CD4-positive, alpha-beta memory T cell (primary cell): ENCODE results near the gene NAALADL2. TPM values are rescaled to one million over a fixed set of nuclear protein-coding genes. Genes with fewer than 3 reads are reported as not detected.

ENCODE experiments used
- CTCF ChIA-PET: fragments of 350-600 bp; sonication (Branson Sonifier 250); formaldehyde crosslinking; loops from one replicate; lab custom pipeline; 2021; ENCODE audit warnings: inconsistent platforms; ENCODE audit not compliant: partially characterized antibody; lab: Charles Lee
- POLR2A ChIA-PET: fragments of 350-600 bp; sonication (Branson Sonifier 250); formaldehyde crosslinking; loops from one replicate; lab custom pipeline; 2021; ENCODE audit not compliant: partially characterized antibody; lab: Charles Lee
- DNase-seq, 5 donors: peaks; one replicate each; pipeline versions ENCODE4 v3.0.0 to v3.0.0-alpha.2; 2020 to 2022; ENCODE audit warnings: mixed read lengths in 1 of 5
- H3K27ac ChIP-seq: one replicate; pipeline ENCODE4 v1.7.0; 2013; ENCODE audit warnings: low read depth, low read length
- H3K27me3 ChIP-seq: 2 replicates; pipeline ENCODE4 v1.7.0; 2013; ENCODE audit warnings: mild to moderate bottlenecking, low read length, moderate library complexity; ENCODE audit not compliant: insufficient read depth
- H3K36me3 ChIP-seq: 2 replicates; pipeline ENCODE4 v1.7.0; 2013; ENCODE audit warnings: mild to moderate bottlenecking, low read length, moderate library complexity; ENCODE audit not compliant: insufficient read depth
- H3K4me1 ChIP-seq: 2 replicates; pipeline ENCODE4 v1.7.0; 2013; ENCODE audit warnings: mild to moderate bottlenecking, low read length, moderate library complexity; ENCODE audit not compliant: insufficient read depth
- H3K4me3 ChIP-seq, 2 donors: one replicate each; pipeline ENCODE4 v1.7.0; 2013; ENCODE audit warnings: low read length in 2 of 2, mild to moderate bottlenecking in 1 of 2
- H3K9me3 ChIP-seq, 2 donors: one replicate each; pipeline ENCODE4 v1.7.0; 2013; ENCODE audit warnings: low read length in 2 of 2, control low read depth in 1 of 2; ENCODE audit not compliant: control insufficient read depth in 1 of 2
- H3K27ac Mint-ChIP-seq, 7 donors: one replicate each; pipeline ENCODE4 v1.8.0; 2020 to 2021; ENCODE audit warnings: mixed read lengths in 7 of 7, mild to moderate bottlenecking in 6 of 7, inconsistent platforms in 3 of 7, moderate library complexity in 3 of 7
- H3K27me3 Mint-ChIP-seq, 2 donors: one replicate each; pipeline ENCODE4 v1.8.0; 2020 to 2021; ENCODE audit warnings: mixed read lengths in 2 of 2
- H3K36me3 Mint-ChIP-seq, 2 donors: one replicate each; pipeline ENCODE4 v1.8.0; 2020 to 2021; ENCODE audit warnings: mixed read lengths in 2 of 2, inconsistent platforms in 1 of 2, mild to moderate bottlenecking in 1 of 2
- H3K4me1 Mint-ChIP-seq, 4 donors: one replicate each; pipeline ENCODE4 v1.8.0; 2020 to 2021; ENCODE audit warnings: mixed read lengths in 4 of 4, mild to moderate bottlenecking in 1 of 4
- H3K4me3 Mint-ChIP-seq, 8 donors: one replicate each; pipeline ENCODE4 v1.8.0; 2020 to 2021; ENCODE audit warnings: mixed read lengths in 8 of 8, mild to moderate bottlenecking in 7 of 8, moderate library complexity in 6 of 8, inconsistent platforms in 3 of 8
- H3K9me3 Mint-ChIP-seq, 8 donors: one replicate each; pipeline ENCODE4 v1.8.0; 2020 to 2021; ENCODE audit warnings: mixed read lengths in 8 of 8, mild to moderate bottlenecking in 5 of 8, inconsistent platforms in 3 of 8, moderate library complexity in 1 of 8
- intact Hi-C: fragments of 100-400 bp; cut with micrococcal nuclease; formaldehyde crosslinking; loops from one replicate; pipeline ENCODE4 v1.15.1; 2023
- polyA plus RNA-seq, 2 donors: library from polyadenylated mRNA; unstranded; fragments of 300-500 nt; fragmentation: Illumina TruSeq; gene quantifications; one replicate each; pipeline ENCODE4 v1.2.3, GENCODE V29; 2021
- total RNA-seq, 2 experiments: library from RNA; stranded (reverse); gene quantifications; one replicate each; pipeline ENCODE4 v1.2.3, GENCODE V29; 2021

Gene NAALADL2
- total and polyA plus RNA-seq, 4 experiments from 2014 or later, result not detected

DNA sequence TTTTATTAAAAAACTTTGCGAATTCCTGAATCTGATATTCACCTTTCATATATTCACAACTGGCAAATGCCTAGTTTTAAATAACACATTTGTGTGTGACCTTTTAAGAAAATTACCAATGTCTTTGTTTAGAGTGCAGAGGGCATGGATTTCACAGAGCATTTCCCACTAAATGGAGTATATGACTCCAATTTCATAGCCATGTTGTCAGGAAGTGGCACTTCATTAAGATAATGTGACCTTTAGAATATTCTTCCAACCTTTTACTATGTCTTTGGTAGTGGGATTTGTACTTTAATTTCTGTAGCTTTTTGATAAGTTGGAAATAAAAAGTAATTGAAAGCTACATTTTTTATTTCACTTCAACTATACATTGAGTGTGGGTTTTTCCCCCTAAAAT is 188.7 kb downstream of the NAALADL2 start:
- H3K4me1 ChIP-seq, result no peaks in the 10 kb centered on the region
- no peak overlapping the region for H3K27ac ChIP-seq
- no peak overlapping the region for H3K4me3 Mint-ChIP-seq
- H3K9me3 ChIP-seq, result no peaks in the 10 kb centered on the region
- H3K4me3 ChIP-seq, result no peak overlapping the region
- H3K27ac Mint-ChIP-seq, result no peak overlapping the region
- no peaks in the 10 kb centered on the region for H3K36me3 Mint-ChIP-seq
- CTCF ChIA-PET, result no interaction called here
- H3K4me1 Mint-ChIP-seq, result no peaks in the 10 kb centered on the region
- peaks cover 0 to 7% (median 2%) of the 10 kb centered on the region in 8 donors for H3K9me3 Mint-ChIP-seq
- H3K27me3 ChIP-seq, result no peaks in the 10 kb centered on the region
- POLR2A ChIA-PET, result no interaction called here
- no peaks in the 10 kb centered on the region for H3K27me3 Mint-ChIP-seq
- intact Hi-C loops, result no loop called here
- DNase-seq, result no peak
- no peaks in the 10 kb centered on the region for H3K36me3 ChIP-seq

DNA sequence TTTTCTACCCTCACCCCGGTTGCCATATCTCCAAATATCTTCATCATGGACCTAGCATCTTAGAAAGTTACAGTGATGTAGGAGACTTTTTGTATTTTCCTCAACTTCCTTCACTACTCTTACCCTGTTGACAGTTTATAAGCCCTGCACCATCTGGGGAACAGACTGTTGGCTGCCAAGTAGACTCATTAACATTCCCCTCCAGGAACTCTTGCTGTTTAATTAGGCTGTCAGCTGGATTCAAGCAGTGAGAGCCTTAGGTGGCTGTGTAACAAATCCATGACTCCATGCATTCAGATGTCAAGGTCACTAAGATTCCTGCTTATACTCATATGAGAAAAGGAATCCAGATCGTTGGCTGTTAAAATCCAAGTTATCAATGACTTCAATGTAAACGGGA is 198.3 kb downstream of the NAALADL2 start:
- no peaks in the 10 kb centered on the region for H3K9me3 ChIP-seq
- CTCF ChIA-PET, result no interaction called here
- POLR2A ChIA-PET, result no interaction called here
- DNase-seq, result no peak
- H3K36me3 ChIP-seq, result no peaks in the 10 kb centered on the region
- no peak overlapping the region for H3K4me3 ChIP-seq
- H3K27me3 ChIP-seq, result no peaks in the 10 kb centered on the region
- Mint-ChIP-seq H3K4me1 (no peaks in the 10 kb centered on the region), H3K4me3 (no peak overlapping the region), H3K9me3 (peaks cover 3 to 17% (median 6%) of the 10 kb centered on the region in 8 donors), H3K27me3 (no peaks in the 10 kb centered on the region), H3K27ac (no peak overlapping the region), H3K36me3 (no peaks in the 10 kb centered on the region)
- intact Hi-C loops, result no loop called here
- no peak overlapping the region for H3K27ac ChIP-seq
- H3K4me1 ChIP-seq, result no peaks in the 10 kb centered on the region

DNA sequence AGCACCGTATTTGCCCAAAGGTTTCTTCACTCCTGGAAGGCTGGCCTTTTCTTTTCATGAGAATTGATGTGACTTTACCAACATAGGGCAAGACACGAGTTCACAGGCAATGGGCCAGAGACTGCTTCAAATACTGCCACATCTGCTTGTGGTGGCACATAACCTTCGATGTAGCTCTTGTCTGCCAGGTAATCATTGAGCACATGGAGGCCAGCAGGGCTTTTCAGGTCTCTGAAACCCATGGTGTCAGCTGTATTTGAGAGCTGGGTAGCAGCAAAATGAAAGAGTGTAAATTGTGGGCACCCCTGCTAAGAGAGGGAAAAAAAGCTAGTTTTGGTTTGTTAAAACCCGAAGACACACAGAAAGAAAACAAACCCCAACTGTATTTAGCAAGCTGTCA is 200.7 kb downstream of the NAALADL2 start:
- no peaks in the 10 kb centered on the region for H3K36me3 Mint-ChIP-seq
- H3K27me3 Mint-ChIP-seq, result no peaks in the 10 kb centered on the region
- H3K9me3 Mint-ChIP-seq, result peaks cover 3 to 17% (median 5%) of the 10 kb centered on the region in 8 donors
- Histone ChIP-seq H3K4me3 (no peak overlapping the region), H3K27ac (no peak overlapping the region), H3K36me3 (no peaks in the 10 kb centered on the region), H3K4me1 (no peaks in the 10 kb centered on the region), H3K27me3 (no peaks in the 10 kb centered on the region), H3K9me3 (no peaks in the 10 kb centered on the region)
- ChIA-PET CTCF (no interaction called here), POLR2A (no interaction called here)
- no peak for DNase-seq
- no peaks in the 10 kb centered on the region for H3K4me1 Mint-ChIP-seq
- intact Hi-C loops, result no loop called here
- no peak overlapping the region for H3K4me3 Mint-ChIP-seq
- H3K27ac Mint-ChIP-seq, result no peak overlapping the region

DNA sequence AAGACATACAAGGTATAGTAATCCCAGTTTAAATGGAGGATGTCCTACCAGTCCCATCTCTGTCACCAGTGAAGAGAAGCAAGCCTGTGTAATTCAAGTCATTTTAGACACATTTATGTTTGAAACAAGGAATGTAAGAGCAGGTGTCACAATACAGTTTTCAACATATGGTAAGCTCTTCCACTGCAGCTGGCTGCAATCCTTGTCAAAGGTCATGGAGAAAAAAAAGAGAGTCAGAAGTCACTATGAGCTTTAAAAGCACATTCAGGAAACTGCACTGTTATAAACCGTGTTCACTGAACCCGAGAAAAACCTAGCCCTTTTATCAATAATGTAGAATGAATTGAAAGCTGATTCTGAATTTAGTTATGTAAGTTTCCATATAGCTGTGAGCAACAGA is 206.4 kb downstream of the NAALADL2 start:
- no peaks in the 10 kb centered on the region for H3K27me3 ChIP-seq
- ChIA-PET CTCF (no interaction called here), POLR2A (no interaction called here)
- no peak overlapping the region for H3K4me3 ChIP-seq
- no peak overlapping the region for H3K27ac Mint-ChIP-seq
- H3K27me3 Mint-ChIP-seq, result no peaks in the 10 kb centered on the region
- no peaks in the 10 kb centered on the region for H3K36me3 Mint-ChIP-seq
- peaks cover 0 to 7% (median 3%) of the 10 kb centered on the region in 8 donors for H3K9me3 Mint-ChIP-seq
- no peak for DNase-seq
- H3K4me1 ChIP-seq, result no peaks in the 10 kb centered on the region
- no peaks in the 10 kb centered on the region for H3K4me1 Mint-ChIP-seq
- intact Hi-C loops, result no loop called here
- no peak overlapping the region for H3K27ac ChIP-seq
- no peak overlapping the region for H3K4me3 Mint-ChIP-seq
- no peaks in the 10 kb centered on the region for H3K36me3 ChIP-seq
- H3K9me3 ChIP-seq, result no peaks in the 10 kb centered on the region

- Mint-ChIP-seq H3K27me3 (no peaks in the 10 kb centered on the region), H3K4me3 (no peak overlapping the region), H3K36me3 (no peaks in the 10 kb centered on the region), H3K9me3 (peaks cover 0 to 9% (median 2%) of the 10 kb centered on the region in 8 donors), H3K27ac (no peak overlapping the region), H3K4me1 (no peaks in the 10 kb centered on the region)
- intact Hi-C loops, result no loop called here
- no peak overlapping the region for H3K27ac ChIP-seq
- H3K36me3 ChIP-seq, result no peaks in the 10 kb centered on the region
- no peaks in the 10 kb centered on the region for H3K27me3 ChIP-seq
- DNase-seq, result no peak
- H3K4me3 ChIP-seq, result no peak overlapping the region
- ChIA-PET POLR2A (no interaction called here), CTCF (no interaction called here)
- H3K9me3 ChIP-seq, result no peaks in the 10 kb centered on the region
- no peaks in the 10 kb centered on the region for H3K4me1 ChIP-seq
Measured at GRCh38 chr3:175066617-175067415, 207.7 kb downstream of the NAALADL2 start.

DNA sequence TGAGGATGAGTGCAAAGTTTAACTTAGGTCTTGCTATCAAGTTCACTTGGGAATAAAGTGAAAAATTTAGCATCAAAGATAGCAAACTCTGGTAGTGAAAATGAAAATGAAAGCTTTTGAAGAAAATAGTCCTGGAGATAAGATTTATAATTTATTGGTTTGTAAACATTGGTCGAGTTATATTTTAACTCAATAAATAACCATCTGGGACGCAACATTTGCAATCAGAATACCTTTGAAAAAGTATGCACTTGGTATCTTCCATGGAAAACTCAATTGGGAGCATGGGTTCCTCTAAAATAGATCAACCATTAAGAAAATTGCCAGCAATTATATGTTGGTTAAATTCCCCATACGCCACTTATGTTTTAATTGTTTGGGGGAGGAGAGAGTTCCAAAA is 209.5 kb downstream of the NAALADL2 start:
- no peaks in the 10 kb centered on the region for H3K36me3 Mint-ChIP-seq
- H3K4me1 Mint-ChIP-seq, result no peaks in the 10 kb centered on the region
- Histone ChIP-seq H3K9me3 (no peaks in the 10 kb centered on the region), H3K4me3 (no peak overlapping the region), H3K27ac (no peak overlapping the region), H3K27me3 (no peaks in the 10 kb centered on the region), H3K4me1 (no peaks in the 10 kb centered on the region), H3K36me3 (no peaks in the 10 kb centered on the region)
- intact Hi-C loops, result no loop called here
- no peak overlapping the region for H3K4me3 Mint-ChIP-seq
- no peak overlapping the region for H3K27ac Mint-ChIP-seq
- DNase-seq, result no peak
- ChIA-PET POLR2A (no interaction called here), CTCF (no interaction called here)
- H3K27me3 Mint-ChIP-seq, result no peaks in the 10 kb centered on the region
- peaks cover 0 to 11% (median 3%) of the 10 kb centered on the region in 8 donors for H3K9me3 Mint-ChIP-seq

GRCh38 chr3:175070946-175071345 is 211.8 kb downstream of the NAALADL2 start:
- Histone ChIP-seq H3K4me3 (no peak overlapping the region), H3K27me3 (no peaks in the 10 kb centered on the region), H3K4me1 (no peaks in the 10 kb centered on the region), H3K27ac (no peak overlapping the region), H3K36me3 (no peaks in the 10 kb centered on the region), H3K9me3 (no peaks in the 10 kb centered on the region)
- DNase-seq, result no peak
- H3K27ac Mint-ChIP-seq, result no peak overlapping the region
- peaks cover 0 to 11% (median 1%) of the 10 kb centered on the region in 8 donors for H3K9me3 Mint-ChIP-seq
- H3K36me3 Mint-ChIP-seq, result no peaks in the 10 kb centered on the region
- CTCF ChIA-PET, result no interaction called here
- H3K4me3 Mint-ChIP-seq, result no peak overlapping the region
- H3K4me1 Mint-ChIP-seq, result no peaks in the 10 kb centered on the region
- H3K27me3 Mint-ChIP-seq, result no peaks in the 10 kb centered on the region
- POLR2A ChIA-PET, result no interaction called here
- intact Hi-C loops, result no loop called here
